Activated CD8-positive, alpha-beta memory T cell treated with anti-CD3 and anti-CD28 coated beads for 36 hours (primary cell): ENCODE data around the gene SPX. TPM values are rescaled to one million over a fixed set of nuclear protein-coding genes. Genes with fewer than 3 reads are reported as not detected.

Experiments
- CTCF ChIA-PET: fragments of 350-600 bp; sonication (Branson Sonifier 250); formaldehyde crosslinking; loops from one replicate; lab custom pipeline; 2021; ENCODE audit warnings: antibody characterized with exemption; lab: Charles Lee
- POLR2A ChIA-PET: fragments of 350-600 bp; sonication (Branson Sonifier 250); formaldehyde crosslinking; loops from one replicate; lab custom pipeline; 2021; ENCODE audit warnings: antibody characterized with exemption; lab: Charles Lee
- total RNA-seq, 2 experiments: library from RNA; stranded (reverse); gene quantifications; one replicate each; pipeline ENCODE4 v1.2.3, GENCODE V29; 2021

Gene SPX
- total RNA-seq, 2 experiments from 2014 or later: 0.34 to 0.51 TPM

DNA sequence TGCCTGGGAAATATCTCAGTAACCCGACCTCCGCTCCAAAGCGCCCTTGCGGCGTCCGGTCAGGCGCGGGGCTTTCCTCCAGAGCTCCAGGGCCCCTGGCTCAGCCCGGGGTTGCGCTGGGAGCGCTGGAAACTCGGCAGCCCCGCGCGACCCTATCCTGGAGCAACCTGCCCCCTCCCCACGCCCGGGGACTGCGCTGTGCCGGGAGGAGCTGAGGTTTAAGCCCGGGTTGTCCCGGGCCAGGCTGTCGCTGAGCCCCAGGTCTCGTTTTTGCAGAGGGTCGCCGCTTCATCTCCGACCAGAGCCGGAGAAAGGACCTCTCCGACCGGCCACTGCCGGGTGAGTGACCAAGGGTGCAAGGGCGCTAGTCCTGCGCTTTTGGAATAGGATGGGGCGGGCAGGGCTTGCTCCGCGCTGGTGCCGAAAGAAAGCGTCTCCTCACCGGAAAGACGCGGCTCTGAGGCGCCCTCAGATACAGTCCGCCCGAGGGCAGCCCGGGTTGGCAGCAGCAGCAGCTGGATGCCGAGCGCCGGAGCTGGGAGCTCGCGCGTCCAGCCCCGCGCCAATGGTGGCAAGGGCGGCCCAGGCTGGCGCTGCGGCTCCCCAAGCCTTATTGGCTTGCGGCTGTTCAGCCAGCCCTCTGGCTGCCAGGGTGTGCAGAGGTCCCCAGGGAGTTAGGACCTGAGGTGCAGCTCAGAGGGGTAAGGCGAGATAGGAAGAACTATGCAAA, 1.5 kb downstream of the SPX start:
- ChIA-PET CTCF (interaction anchor here (0.6 to 0.7 kb wide), 2 partner anchors 11 to 71 kb away, joined by 3 read pairs; no protein-coding TSS in a partner anchor), POLR2A (interaction anchor here (1.4 to 1.9 kb wide), 2 partner anchors 26 to 130 kb away, joined by 5 read pairs; partner anchors contain the start of genes GOLT1B, LDHB and RECQL)

GRCh38 chr12:21528953-21529352, 2.9 kb downstream of the SPX start:
- ChIA-PET CTCF (no interaction called here), POLR2A (interaction anchor here (1.2 kb wide), 1 partner anchor 129 kb away, joined by 3 read pairs; the partner anchor contains the start of gene LDHB)

DNA sequence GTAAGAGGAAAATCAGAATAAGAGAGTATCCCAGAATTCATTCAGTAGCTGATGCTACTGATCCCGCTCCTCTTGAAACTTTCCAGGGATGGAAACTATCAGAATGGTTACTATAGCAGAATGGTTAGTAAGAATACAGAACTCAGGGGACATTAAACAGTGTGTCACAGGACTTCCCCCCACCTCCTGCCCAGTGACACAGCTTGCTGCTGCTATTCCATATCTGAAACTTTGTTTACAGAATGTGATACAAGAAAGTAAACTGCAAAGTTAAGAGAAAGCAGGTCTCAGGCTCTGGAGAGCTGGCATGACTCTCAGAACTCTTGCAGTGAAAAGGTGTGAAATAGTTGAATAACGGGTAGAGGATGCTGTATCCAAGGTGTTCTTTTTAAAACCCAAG, 3.4 kb downstream of the SPX start:
- POLR2A ChIA-PET: interaction anchor here (1.2 kb wide), 1 partner anchor 128 kb away, joined by 3 read pairs; the partner anchor contains the start of gene LDHB

DNA sequence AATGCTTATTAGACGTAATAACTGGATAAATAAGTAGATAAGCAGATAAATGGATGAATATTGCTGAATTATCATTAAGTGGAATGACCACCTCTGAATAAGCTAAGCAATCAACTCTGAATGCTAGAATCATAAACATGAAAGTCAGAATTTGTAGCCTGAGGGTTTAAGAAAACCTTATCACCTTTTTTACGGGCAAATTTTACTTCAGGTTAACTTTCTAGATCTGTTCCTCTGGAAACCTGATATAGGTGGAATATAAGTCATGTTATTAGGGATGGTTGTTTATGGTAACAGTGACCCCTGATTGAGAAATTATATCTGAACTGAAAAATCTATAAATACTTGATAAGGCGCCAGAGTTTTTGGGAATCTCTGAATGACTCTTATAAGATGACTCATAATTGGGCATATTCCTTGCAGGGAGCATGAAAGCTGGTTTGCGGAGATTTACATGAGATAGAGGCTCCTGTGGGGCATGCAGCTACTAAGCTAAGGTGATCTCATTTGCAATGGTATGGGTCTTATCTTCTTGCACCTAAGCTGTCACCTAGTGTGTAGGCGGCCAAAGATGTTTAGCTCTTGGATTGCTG, 12.1 kb downstream of the SPX start:
- CTCF ChIA-PET: no interaction called here
- POLR2A ChIA-PET: no interaction called here

More for the DNA sequence above, 3.4 kb downstream of the SPX start:
- CTCF ChIA-PET: no interaction called here

DNA sequence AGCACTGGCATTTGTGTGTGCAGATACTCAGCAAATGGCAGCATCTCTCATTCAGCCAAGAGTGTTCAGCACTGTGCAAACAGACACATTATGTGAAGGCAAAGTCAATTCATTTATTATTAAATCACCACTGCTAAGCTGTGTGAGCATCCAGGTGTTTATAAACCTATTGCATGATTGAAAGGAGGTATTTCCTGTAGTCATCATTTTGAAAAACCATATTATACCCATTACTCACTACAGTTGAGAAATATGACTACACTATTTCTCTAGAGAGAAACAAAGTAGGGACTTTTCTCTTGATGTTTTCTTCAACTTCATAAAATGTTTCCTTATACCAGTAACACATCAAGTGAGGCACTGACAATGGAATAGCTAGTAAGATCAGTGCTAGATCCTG, 13.7 kb downstream of the SPX start:
- ChIA-PET POLR2A (interaction anchor here (0.8 kb wide), 1 partner anchor 141 kb away, joined by 6 read pairs; no protein-coding TSS in a partner anchor), CTCF (no interaction called here)

- POLR2A ChIA-PET: interaction anchor here (0.5 kb wide), 1 partner anchor 122 kb away, joined by 4 read pairs; no protein-coding TSS in a partner anchor
- CTCF ChIA-PET: no interaction called here
Measured at GRCh38 chr12:21541773-21542172, 15.7 kb downstream of the SPX start.

DNA sequence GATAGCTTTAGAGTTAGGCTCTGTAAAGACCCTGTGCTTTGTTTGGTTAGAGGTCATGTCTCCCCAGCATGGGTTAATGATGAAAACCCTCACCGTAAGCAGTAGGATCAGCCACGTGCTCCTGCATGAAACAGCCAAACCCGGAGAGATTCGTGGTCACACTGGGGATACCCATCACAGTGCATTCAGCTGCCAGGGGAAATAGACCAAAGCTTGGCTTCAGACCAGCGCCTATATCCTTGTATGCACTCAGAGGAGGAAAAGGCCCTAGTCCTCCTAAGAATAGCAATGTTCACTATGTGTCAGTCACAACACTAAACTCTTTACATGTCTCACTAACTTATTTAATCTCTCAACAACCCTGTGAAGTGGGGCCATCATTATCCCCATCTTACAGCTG, 16.3 kb downstream of the SPX start:
- POLR2A ChIA-PET: interaction anchor here (0.5 kb wide), 1 partner anchor 121 kb away, joined by 4 read pairs; no protein-coding TSS in a partner anchor
- CTCF ChIA-PET: no interaction called here

DNA sequence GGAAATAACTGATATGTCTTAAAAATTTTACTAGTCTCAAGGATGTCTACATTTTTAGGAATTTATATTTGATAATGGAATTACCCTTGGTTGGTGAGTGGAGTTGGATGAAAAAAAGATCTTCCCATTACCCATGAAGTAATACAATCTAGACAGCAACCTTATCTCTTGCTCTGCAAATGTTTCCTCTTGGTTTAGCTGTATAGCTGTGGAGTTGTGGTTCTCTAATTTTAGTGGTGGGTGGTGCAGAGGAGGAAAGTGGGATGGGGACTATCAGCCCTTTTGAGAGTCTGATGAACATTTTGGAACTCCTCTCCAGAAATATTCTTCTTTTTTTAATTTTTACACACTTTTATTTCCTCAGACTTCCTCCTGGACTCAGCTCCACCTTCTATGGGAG, 17.1 kb downstream of the SPX start:
- CTCF ChIA-PET: no interaction called here
- POLR2A ChIA-PET: no interaction called here

- CTCF ChIA-PET: no interaction called here
Measured at GRCh38 chr12:21545557-21545956, 19.5 kb downstream of the SPX start.

DNA sequence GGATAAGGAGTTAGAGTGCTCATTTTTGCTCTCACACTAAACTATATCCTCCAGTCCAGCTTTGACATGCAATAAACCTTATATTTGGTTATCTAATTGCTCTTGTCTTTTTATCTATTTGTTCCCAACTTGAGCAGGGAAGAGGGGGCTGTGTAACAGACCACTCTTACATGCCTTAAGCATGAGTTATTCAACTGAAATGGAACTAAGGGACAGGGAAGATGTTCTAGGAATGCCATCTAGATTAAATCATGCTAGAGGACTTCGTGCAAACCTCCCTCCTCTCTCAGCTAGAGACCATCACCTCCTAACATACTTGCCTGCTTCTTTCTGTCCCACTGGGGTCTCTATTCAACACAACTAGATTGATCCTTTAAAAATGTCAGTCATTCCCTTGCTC, 20.6 kb downstream of the SPX start:
- ChIA-PET CTCF (no interaction called here), POLR2A (no interaction called here)

More at GRCh38 chr12:21545557-21545956, 19.5 kb downstream of the SPX start:
- POLR2A ChIA-PET: no interaction called here

GRCh38 chr12:21547437-21547836, 21.3 kb downstream of the SPX start:
- POLR2A ChIA-PET: no interaction called here

GRCh38 chr12:21551841-21552465, 25.9 kb downstream of the SPX start:
- ChIA-PET CTCF (interaction anchor here (0.6 kb wide), 1 partner anchor 27 kb away, joined by 4 read pairs; no protein-coding TSS in a partner anchor), POLR2A (no interaction called here)

More at GRCh38 chr12:21547437-21547836, 21.3 kb downstream of the SPX start:
- CTCF ChIA-PET: no interaction called here

- ChIA-PET CTCF (interaction anchor here (0.6 kb wide), 1 partner anchor 26 kb away, joined by 4 read pairs; no protein-coding TSS in a partner anchor), POLR2A (no interaction called here)
Measured at GRCh38 chr12:21552635-21553328, 26.7 kb downstream of the SPX start.

- POLR2A ChIA-PET: no interaction called here
- CTCF ChIA-PET: no interaction called here
Measured at GRCh38 chr12:21553329-21553675, 27.2 kb downstream of the SPX start.

DNA sequence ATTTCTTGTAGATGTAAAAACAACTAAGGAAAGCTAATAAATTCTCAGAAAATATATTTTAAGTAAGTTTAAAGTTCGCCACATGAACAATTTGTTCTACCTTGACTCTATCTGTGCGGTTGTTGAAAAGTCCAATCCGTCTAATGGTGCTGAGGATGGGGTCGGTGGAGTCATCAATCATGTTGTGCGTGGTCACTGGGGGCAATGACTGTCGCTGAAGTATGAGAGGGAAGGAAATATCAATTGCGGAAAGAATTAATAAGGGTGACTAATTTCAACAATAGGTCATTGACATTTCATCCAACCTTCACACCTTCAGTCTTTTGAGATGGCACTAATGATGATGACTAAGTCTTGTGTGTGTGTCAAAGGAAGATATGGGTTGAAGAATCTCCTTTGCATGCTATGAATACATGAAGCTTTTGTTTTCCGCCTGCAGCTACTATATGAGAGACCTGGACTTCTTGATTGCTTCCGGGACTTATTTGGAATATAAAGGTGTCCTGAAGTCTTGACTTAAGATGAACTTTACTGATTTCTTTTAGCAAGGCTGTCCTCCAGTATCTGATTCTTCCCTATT, 32.1 kb downstream of the SPX start:
- ChIA-PET CTCF (interaction anchor here (1.0 kb wide), 1 partner anchor 309 kb away, joined by 3 read pairs; no protein-coding TSS in a partner anchor), POLR2A (no interaction called here)

- CTCF ChIA-PET: no interaction called here
- POLR2A ChIA-PET: no interaction called here
Measured at GRCh38 chr12:21559855-21560569, 33.9 kb downstream of the SPX start.

DNA sequence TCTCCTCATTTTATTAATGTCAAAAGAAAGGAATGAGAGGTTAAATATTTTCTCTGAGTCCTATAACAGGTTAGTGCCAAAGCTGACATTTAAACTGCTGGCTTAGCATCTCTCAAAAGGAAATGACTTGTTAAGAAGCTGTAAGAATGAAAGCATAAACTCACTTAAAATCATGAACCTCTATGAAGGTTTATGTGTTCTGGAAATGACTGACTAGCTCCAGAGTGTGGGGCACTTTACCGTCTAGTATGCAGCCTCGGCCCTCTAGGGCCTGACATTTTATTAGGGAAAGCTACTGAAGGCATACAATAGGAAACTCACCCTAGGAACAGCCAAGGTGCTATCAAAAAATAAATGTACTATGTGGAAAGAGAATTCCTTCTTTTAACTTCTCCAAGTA, 35.1 kb downstream of the SPX start:
- ChIA-PET POLR2A (no interaction called here), CTCF (no interaction called here)

DNA sequence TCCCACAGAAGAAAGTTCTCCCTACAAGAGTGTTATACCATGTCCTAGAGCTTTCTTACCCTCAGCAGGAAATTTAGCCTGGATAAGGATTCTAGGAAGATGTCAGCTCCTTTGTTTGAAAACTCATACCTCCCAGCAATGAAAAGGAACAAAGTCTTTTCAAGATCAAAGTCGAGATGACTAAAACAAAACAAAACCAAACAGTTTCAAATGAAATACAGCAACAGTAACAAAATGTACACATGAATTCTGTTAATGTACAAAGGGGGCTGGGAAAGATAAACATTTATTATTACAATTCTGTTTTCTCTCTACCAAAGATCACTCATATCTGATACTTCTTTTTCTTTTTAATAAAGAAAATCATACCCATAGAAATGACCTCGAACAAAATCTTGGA, 36.8 kb downstream of the SPX start:
- CTCF ChIA-PET: interaction anchor here (0.5 kb wide), 1 partner anchor 119 kb away, joined by 3 read pairs; no protein-coding TSS in a partner anchor
- POLR2A ChIA-PET: no interaction called here
